GM12875 (cell line): Measurements from ENCODE around the gene TMEM82.
"Not testable (repeated sequence)": the region's sequence is repeated elsewhere in the genome, so short reads cannot be mapped to it uniquely, and the experiment has no call there.

Experiments
- H3K4me3 ChIP-seq: one replicate; pipeline ENCODE4 v1.5.1; 2011; ENCODE audit warnings: low read depth, low read length, control low read depth
- TF ChIP-seq, protein P1 (sequence below): IDR thresholded peaks from 2 replicates; pipeline ENCODE4 v1.5.1; 2011; ENCODE audit warnings: low read depth, mild to moderate bottlenecking, control low read depth, inconsistent platforms, low read length, moderate library complexity, borderline replicate concordance; ENCODE audit not compliant: insufficient read depth

TMEM82 gene

GRCh38 chr1:15742339-15742801 lies at the start of gene TMEM82:
TMEM82 (plus strand) TSS chr1:15742499; CDS start chr1:15742560, 61 bp downstream.
- no peak within 1 kb of the TSS for H3K4me3 ChIP-seq
- TF ChIP-seq, protein P1, sequence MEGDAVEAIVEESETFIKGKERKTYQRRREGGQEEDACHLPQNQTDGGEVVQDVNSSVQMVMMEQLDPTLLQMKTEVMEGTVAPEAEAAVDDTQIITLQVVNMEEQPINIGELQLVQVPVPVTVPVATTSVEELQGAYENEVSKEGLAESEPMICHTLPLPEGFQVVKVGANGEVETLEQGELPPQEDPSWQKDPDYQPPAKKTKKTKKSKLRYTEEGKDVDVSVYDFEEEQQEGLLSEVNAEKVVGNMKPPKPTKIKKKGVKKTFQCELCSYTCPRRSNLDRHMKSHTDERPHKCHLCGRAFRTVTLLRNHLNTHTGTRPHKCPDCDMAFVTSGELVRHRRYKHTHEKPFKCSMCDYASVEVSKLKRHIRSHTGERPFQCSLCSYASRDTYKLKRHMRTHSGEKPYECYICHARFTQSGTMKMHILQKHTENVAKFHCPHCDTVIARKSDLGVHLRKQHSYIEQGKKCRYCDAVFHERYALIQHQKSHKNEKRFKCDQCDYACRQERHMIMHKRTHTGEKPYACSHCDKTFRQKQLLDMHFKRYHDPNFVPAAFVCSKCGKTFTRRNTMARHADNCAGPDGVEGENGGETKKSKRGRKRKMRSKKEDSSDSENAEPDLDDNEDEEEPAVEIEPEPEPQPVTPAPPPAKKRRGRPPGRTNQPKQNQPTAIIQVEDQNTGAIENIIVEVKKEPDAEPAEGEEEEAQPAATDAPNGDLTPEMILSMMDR = no peak

- TF ChIP-seq, protein P1 = no peak
These were observed 48.9 kb upstream of the TMEM82 start for GRCh38 chr1:15693371-15693770.

DNA sequence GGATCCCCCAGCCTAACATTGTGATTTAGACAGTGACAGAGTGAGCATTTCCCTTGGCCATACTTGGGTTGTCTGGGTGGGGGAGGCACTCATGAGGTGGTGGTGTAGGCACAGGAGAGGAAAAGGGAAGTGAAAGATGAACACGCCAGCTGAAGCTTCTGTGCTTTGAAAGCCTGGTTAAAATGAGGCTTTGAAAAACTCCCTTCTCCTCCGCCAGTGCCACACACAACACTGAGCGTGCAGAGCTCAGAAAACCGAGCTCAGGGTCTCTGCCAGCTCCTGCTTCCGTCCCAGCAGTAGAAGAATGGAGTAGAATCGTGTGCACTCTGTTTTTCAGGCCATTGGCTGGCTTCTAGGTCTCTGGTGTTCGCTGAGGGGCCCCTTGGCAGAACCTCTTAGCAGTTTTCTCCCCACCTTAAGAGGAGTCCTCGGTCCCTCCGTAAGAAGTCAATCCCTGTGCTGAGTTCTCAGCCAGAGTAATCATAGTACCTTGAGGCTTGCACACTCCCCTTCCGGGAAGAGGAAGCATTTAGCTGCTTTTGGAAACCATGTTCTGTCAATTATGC lies 45.3 kb upstream of the TMEM82 start:
- peak overlapping the region; percentile 38 for H3K4me3 ChIP-seq
- TF ChIP-seq, protein P1 = no peak

More at GRCh38 chr1:15693371-15693770, 48.9 kb upstream of the TMEM82 start:
- no peak overlapping the region for H3K4me3 ChIP-seq

DNA sequence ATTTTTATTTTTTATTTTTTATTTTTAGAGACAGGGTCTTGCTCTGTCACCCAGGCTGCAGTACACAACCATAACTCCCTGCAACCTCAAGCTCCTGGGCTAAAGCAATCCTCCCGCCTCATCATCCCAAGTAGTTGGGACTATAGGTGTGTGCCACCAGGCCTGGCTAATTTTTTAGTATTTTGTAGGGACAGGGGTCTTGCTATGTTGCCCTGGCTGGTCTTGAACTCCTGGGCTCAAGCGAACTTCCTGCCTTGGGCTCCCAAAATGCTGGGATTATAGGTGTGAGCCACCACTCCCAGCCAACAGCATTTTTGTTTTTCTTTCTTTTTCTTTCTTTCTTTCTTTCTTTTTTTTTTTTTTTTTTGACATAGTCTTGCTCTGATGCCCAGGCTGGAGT lies 44.1 kb upstream of the TMEM82 start:
- no peak overlapping the region for H3K4me3 ChIP-seq
- TF ChIP-seq, protein P1 = no peak

DNA sequence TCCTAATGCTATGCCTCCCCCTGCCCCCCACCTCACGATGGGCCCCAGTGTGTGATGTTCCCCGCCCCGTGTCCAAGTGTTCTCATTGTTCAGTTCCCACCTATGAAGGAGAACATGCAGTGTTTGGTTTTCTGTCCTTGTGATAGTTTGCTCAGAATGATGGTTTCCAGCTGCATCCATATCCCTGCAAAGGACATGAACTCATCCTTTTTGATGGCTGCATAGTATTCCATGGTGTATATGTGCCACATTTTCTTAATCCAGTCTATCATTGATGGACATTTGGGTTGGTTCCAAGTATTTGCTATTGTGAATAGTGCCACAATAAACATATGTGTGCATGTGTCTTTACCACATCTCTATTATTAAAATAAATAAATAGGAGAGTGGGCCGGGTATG lies 43.0 kb upstream of the TMEM82 start:
- not testable (repeated sequence) for H3K4me3 ChIP-seq

- no peak overlapping the region for H3K4me3 ChIP-seq
- TF ChIP-seq, protein P1 = no peak
These were observed 41.8 kb upstream of the TMEM82 start for GRCh38 chr1:15700508-15700907.

DNA sequence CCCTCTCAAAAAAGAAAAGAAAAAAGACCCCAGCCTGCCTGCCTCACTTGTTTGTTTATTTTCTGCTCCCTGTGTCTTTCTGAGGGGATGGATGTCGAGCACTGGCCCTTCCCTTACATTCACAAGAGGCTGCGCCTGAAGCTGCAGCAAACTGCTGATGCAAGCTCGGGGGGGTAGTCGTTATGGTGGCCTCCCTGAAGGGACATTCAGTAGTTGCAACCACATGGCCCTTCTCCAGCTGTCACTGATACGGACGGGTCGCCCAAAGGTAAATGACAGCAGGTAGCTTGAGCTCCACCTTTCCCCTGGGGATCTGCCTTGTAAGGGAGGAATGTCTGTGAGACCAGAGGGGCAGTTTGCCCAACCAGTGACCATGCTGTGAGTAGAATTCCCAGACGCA lies 40.5 kb upstream of the TMEM82 start:
- no peak overlapping the region for H3K4me3 ChIP-seq
- TF ChIP-seq, protein P1 = no peak
